Renal pelvis (tissue), 4 donors: ENCODE data around the gene C2orf42. TPM values are rescaled to one million over a fixed set of nuclear protein-coding genes. Genes with fewer than 3 reads are reported as not detected.
"Not testable (repeated sequence)": the region's sequence is repeated elsewhere in the genome, so short reads cannot be mapped to it uniquely, and the experiment has no call there.

Source experiments
- DNase-seq: peaks from one replicate; pipeline ENCODE4 v3.0.0-alpha.2; 2013
- polyA plus RNA-seq, 3 donors: library from polyadenylated mRNA; unstranded; fragments of 120-200 nt; gene quantifications; one replicate each; pipeline ENCODE4 v1.2.1, GENCODE V29; 2013; ENCODE audit not compliant: insufficient read length in 3 of 3

C2orf42 gene
- polyA plus RNA-seq, 3 donors = 16.3 to 17.6 (median 16.9) TPM

DNA sequence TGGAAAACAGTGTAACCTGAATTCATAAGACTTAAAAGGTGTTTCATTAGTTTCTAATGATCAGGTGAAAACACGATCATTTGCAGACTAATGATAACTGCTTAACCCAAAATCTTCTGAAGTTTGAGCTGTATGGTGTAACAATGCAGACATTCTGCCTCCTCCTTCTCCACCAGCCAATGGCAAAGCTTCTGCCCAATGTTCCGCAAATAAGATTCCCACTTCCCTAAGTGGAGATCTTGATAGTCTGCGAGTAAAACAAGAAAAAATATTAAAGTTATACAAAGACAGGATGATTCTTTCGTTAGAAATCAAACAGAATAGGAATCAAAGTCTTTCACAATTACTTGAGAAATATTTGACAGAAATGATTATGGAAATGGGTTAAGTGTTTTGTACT lies 8.1 kb downstream of the C2orf42 start:
- DNase-seq = no peak

DNA sequence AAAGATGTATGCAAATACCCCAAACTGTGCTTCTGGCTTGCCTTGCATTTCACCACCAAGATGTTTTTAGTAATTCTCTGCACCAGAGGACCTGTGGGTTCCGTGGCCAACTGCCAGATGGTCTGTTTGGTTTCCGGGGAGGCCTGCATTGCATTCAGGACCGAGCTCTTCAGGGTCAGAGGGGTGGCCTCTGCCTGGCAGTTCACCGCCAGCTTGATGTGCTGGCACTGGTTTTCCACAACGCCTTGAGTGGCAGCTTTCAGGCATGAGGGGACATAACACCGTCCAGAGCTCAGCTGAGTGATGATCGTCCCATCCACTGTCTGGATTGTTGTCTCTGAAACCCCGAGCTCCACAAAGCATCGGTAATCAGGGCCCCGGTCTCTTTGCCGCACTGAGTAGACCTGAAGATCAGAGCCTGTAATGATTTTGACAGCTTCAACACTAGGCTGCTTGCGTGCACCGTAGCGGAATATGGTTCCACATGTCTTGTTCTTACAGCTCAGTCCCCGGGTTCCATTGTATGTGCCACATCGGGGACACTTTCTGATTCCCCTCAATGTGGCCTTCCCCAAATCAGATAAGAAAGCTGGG lies 9.4 kb downstream of the C2orf42 start:
- no peak for DNase-seq

- DNase-seq = no peak
These were observed 17.3 kb downstream of the C2orf42 start for GRCh38 chr2:70173520-70173919.

GRCh38 chr2:70169654-70170245 lies 21.1 kb downstream of the C2orf42 start:
- DNase-seq = not testable (repeated sequence)

DNA sequence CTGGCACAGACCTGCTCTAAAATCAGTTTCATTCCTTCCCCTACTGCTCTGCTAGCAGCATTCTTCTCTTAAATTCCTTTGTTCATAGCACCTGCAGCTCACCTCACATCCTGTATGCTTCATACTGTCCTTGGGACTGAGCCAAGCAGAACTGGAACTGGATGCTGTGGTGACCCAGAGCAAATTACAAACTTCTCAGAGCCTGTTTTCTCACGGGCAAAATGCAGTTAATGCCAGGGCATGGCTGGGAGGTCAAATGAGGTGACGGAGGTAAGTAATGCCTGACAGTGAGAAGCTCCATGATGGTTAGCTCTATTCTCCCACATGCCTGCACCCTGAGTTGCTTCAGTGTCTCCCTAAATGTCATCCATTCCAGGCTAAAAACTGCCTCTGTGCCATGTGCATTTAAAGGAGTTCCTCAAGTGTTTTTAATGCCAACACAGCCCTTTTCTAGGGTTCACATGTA lies 29.7 kb downstream of the C2orf42 start:
- no peak for DNase-seq

DNA sequence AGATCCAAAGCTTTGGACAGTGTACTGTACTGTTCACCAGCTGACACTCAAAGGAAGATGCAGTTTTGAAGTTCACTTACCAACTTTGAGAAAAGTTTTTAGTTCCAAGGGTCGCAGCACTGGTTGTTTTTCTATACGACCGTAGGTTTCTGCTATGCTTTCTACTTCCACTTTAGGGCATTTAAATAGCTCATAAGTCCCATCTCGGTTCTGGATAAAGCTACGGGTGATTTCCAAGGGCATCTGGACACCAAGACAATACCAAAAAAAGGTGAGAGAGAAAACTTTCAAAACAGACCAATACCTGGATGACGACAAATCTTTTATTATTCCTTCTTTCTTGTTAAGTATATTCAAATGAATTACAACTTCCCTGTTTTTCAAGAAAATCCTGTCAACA lies 30.3 kb downstream of the C2orf42 start:
- no peak for DNase-seq

DNA sequence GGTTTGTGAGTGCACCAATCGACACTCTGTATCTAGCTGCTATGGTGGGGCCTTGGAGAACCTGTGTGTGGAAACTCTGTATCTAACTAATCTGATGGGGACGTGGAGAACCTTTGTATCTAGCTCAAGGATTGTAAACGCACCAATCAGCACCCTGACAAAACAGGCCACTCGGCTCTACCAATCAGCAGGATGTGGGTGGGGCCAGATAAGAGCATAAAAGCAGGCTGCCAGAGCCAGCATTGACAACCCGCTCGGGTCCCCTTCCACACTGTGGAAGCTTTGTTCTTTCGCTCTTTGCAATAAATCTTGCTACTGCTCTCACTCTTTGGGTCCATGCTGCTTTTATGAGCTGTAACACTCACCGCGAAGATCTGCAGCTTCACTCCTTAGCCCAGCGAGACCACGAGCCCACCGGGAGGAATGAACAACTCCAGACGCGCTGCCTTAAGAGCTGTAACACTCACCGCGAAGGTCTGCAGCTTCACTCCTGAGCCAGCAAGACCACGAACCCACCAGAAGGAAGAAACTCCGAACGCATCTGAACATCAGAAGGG lies 41.6 kb downstream of the C2orf42 start:
- DNase-seq = not testable (repeated sequence)

- DNase-seq = not testable (repeated sequence)
These were observed 42.5 kb downstream of the C2orf42 start for GRCh38 chr2:70148211-70148760.

GRCh38 chr2:70145851-70146739 lies 44.7 kb downstream of the C2orf42 start:
- no peak for DNase-seq

DNA sequence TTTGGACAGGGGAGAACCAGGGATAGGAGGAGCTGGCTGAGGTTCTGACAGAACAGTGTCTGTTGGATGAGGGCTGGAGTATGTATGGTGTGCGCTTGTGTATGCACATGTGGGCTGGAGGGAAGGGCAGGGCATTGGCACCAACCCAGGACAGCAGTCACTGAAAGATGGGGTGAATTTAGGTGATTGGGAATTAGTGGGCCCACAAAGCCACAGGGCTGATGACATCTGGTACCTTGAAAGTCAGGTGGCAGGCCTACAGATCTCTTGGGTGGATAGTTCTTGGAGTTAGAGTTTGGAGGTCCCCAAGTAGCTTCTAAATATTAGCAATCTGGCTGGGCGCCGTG lies 45.7 kb downstream of the C2orf42 start:
- DNase-seq = no peak

GRCh38 chr2:70144443-70145143 lies 46.2 kb downstream of the C2orf42 start:
- no peak for DNase-seq

DNA sequence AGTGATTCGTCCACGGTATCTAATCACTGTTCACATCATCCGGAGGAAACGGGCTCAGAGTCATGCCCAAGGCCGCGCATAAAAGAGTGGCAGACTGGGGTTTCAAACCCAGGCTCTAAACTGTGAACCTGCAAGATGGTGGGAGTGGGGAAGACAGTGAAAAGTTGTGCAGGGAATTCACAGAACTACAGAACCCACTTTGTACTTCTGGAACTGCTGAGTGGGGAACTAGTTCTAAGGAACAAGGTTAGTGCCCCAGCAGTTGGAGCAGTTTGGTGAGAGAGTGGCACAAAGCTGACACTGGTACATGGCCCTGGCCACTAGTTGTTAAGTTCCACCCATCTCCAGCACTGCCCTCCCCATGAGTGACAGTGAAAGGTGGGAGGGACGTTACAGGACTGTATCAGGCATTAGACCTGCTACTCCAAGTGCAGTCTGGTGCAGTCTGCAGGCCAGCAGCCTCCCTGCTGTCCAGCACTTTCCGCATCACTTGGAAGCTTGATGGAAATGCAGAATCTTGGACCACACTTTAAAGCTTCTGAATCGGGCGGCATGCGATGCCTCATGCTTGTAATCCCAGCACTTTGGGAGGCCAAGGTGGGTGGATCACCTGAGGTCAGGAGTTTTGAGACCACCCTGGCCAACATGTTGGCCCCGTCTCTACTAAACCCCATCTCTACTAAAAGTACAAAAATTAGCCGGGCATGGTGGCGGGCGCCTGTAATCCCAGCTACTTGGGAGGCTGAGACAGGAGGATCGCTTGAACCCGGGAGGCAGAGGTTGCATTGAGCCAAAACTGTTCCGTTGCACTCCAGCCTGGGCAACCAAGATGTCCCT lies 47.3 kb downstream of the C2orf42 start:
- peak; percentile 73 for DNase-seq

GRCh38 chr2:70142590-70143313 lies 48.1 kb downstream of the C2orf42 start:
- DNase-seq = peak; percentile 100

DNA sequence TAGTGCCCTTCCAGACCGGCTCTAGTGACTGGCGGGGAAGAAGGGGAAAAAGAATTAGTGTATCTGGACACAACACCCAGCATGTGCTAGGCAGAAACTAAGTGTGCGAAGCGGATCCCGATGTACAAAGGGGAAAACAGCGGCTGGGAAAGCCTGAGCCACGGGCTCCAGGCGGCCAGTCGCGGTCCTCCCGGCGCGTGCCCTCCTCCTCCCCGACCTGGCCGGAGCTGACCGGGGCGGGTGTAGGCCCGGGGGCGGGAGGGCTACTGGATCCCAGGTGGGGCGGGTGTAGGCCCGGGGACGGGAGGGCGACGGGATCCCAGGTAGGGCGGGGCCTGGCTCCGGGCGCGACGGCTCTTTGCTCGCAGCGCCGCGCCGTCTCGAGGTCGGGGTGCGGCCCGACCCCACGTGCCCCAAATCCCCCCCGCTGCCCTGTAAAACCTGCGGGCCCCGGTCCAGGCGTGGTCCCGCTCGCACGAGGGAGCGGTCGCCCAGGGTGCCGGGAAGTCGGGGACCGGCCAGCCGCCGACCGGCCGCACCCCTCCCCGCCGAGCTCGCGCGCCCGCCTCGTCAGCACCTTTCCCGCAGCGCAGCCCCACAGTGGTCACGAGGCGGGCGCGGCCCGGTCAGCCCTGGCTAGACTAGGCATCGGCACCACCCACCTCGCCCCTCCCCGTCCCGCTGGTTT lies 48.8 kb downstream of the C2orf42 start:
- no peak for DNase-seq

- DNase-seq = peak; percentile 84
These were observed 49.5 kb downstream of the C2orf42 start for GRCh38 chr2:70141212-70141901.

- no peak for DNase-seq
These were observed 50.0 kb downstream of the C2orf42 start for GRCh38 chr2:70140791-70141211.

GRCh38 chr2:70134323-70134983 lies 56.4 kb downstream of the C2orf42 start:
- not testable (repeated sequence) for DNase-seq
